HS-5 (cell line): ENCODE measurements around the gene FOXK2.

Experiments used
- DNase-seq: peaks from one replicate; pipeline ENCODE4 v3.0.0-alpha.2; 2012; ENCODE audit warnings: low read depth

FOXK2 gene

DNA sequence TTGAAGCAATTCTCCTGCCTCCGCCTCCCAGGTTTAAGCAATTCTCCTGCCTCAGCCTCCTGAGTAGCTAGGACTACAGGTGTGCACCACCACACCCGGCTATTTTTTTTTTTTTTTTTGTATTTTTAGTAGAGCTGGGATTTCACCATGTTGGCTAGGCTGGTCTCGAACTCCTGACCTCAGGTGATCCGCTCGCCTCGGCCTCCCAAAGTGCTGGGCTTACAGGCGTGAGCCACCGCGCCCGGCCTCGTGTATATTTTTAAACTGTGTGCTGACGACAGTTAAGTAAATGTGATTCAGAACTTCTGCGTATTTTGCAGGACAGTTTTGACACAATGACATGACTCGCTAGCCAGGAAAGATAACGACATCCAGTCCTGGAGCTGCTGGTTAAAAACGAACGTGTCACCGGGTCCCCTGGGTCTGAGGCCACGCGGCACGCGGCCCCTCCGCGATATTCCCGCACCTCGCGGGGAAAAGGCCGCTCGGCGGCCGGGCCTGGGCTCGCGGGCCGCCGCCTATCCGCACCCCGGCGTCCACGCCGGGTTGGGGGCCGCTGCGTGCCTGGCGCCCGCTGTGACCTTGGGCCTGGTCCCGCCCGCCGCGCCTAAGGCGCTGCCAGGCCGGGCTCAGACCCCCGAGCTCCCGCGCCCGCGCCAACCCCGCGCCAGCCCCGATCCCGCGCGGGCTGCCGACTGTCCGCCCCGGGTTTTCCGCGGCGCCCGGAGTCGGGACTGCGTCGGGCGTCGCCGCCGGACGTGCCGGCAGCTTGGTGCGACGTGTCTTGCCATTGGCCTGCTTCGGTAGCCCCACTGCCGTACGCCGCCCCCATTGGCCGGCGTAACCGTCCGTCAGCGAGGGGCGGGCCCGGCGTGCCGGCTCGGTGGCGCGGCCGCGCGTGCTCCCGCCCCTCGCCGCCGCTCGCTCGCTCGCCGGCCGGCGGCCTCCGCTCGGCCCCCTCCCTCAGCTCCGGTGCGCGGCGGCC is at the start of gene FOXK2:
Gene FOXK2 (plus strand): TSS at position 907 of the 985 bp plus-strand sequence. CDS start 157 bp downstream, outside the sequence.
- no peak for DNase-seq

DNA sequence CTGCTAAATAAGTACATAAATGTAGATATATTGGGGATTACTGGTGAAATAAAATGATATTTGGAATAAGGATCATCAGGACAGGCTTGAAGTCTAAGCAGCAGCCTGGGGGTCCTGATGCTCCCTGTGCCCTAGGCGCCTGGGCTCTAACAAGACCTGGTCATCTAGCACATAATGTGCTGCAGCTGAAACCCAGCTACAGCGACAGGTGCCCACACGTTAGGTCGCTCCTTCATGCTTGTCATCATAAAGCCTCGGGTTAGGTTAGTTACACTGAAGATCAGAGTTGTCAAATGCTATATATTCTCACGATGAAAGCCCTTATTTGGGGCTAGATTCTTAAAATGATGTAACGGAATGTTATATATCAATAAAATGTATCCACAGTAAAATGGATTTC is 49.5 kb upstream of the FOXK2 start:
- DNase-seq = no peak

DNA sequence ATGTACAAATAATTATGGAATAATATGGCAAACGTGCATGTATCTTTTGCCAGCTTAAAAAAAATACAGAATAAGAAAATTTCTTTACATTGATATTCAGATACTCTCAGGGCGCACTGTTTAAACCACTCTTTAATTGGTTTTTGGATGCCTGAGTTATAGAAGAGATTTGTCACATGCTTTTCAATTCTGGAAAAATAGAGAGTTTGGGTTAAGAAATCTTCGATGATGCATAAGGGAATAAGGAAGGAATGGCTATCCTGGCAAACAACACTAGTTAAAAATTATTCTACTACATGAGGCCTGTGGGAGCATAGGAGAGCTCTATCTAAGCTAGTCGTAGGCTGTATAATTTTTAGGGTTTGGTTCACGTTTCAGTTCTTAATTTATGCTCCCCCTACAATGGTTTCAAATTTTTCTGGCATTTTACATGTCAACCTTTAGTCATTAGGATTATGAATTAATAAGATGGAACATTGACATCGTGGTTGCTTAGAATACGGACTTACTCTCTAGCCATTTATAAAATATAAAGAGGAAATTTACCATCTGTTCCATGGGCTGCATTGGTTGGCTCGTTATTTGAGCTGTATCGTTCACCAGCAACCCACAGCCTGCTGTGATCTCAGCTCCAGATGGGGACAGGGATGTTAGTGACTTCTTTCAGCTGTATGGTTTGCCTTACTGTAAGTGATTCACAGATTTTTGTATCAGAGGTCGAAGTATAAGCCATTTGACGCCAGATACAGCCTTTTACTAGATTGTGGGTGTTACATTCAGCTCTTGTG is 45.1 kb upstream of the FOXK2 start:
- no peak for DNase-seq

DNA sequence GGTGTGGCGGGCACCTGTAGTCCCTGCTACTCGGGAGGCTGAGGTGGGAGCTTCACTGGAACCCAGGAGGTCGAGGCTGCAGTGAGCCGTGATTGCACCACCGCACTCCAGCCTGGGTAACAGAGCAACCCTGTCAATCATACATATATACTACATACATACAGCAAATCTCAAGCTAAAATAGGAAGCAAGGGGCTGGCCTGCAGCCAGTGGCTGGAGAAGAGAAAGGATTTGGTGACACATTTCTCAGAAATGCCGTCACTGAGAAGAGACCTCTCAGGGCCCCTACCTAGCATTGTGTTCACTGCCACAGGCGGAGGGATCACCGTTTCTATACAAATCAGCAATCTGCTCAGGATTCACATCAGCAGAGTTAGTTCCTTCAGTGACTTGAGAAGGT is 44.1 kb upstream of the FOXK2 start:
- DNase-seq = no peak

DNA sequence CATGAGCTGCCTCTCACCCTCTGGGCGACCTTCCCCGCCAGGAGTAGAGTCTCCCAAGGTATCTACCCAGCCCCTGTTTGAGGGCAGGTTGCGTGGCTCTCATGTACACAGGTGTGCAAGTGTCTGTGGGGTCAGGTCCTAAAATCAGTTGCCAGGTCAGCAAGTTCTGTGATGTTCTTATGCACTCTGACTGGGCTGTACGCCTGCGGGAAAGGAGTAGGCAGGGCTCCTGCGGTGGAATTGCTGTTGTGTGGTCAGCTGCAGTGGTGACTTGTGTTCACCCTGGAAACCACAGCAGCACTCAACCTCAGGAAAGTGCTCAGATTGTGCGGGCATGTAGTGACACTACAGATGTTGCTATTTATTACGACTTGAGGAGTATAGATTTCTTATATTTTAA is 41.6 kb upstream of the FOXK2 start:
- DNase-seq = no peak

DNA sequence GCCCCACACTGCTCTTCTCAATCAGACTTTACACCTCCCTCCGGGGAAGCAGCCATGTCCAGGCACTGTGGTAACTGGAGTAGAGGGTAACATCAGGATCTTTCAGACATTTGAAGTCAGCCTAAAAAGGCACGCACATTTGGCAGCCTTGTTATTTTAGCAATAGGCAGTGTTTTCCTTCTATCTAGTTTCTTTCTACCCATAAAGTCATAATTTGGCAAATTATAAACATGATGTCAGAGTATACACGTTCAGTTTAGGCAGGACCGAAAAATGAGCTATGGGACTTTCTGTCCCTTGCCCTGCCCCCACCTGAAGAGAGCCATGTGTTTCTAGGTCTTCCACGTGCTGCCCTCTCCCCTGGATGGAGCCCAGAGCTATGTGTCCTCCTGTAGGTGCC is 39.9 kb upstream of the FOXK2 start:
- no peak for DNase-seq

DNA sequence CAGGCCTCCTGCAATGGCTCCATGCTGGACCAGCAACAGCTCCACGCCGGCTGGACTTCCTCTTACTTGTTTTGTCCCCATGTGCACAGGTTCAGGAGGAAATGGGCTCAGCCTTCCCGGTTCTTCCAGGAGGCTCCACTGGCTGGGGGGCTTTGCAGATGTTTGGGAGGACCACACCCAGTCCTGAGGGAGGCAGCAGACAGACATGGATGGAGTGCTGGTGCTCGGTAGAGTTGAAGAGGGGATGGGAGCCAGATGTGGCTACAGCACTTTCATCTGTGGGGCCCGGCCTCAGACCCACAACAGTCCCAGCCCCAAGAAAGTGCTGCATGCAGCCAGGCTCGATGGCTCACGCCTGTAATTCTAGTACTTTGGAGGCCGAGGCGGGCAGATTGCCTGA is 39.2 kb upstream of the FOXK2 start:
- DNase-seq = no peak

DNA sequence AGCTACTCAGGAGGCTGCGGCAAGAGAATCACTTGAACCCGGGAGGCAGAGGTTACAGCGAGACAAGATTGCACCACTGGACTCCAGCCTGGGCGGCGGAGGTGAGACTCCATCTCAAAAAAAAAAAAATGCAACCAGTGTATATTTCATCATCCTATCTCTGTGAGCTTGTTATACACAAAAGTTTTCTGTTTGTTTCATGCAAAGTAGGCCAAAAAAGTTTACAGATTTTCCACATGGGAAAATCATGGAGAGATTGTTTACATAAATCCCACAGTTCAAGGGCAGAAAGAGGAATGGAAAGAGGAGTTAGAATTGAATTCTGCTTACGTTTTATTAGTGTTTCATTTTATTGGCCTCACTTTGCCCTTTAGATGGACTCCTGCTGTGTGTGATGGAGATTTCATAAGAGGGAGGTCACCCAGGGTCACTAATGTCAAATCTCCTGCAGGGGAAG is 36.3 kb upstream of the FOXK2 start:
- DNase-seq = no peak

DNA sequence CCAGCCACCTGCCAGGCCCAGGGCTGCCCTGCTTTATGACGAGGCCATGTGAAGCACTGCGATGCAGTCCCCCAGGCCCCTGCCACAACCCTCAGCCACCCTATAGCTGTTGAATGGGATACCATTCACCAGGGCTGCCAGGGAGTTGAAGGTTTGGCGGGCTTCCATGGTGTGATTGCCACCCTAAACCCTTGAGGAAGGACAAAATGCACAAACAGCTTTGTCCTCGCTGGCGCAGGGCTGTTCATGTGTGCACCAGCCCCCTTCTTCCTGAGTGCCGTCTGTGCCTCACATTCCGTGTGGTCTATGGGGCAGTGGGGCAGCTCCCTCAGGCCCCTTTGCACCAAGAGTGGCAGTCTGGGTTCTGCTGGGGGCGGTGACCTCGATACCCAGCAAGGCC is 35.7 kb upstream of the FOXK2 start:
- no peak for DNase-seq

DNA sequence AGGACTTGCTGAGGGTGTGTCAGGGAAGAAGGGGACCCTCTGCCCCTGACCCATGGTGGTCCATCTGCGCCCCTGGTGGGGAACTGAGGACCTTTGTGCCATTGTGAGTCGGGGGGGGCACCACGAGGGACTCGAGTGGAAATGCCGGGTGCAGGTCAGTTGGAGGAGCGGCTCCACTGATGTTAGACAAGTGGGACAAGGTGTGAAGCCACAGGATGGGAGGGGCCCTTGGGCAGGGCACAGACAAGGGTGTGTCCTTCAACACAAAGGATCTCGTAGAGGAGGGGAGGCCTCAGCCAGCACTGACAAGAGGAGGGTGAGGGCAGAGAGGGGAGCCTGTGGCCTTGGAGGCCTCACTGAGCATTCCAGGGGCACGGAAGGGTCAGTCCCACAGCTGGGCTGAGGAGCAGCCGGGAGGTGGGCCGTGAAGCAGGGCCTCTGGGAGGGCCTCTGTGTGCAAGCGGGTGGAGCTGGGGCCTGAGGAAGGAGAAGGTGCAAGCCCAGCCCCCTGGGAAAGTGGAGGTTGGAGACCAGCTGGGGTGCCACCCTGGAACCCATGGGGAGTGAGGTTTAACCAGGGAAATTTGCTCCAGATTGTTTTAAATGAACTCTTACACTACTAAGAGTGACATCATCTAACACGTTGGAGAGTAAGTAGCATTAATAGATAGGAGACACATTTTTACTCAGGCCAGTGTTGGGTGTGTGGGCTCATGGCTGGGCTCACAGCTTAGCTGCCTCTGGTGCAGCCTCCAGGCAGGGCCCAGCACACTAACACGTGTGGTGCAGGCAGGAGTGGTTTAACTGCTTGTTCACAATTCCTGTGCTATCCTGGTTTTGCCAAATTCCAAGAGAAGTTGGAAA is 33.1 kb upstream of the FOXK2 start:
- no peak for DNase-seq

DNA sequence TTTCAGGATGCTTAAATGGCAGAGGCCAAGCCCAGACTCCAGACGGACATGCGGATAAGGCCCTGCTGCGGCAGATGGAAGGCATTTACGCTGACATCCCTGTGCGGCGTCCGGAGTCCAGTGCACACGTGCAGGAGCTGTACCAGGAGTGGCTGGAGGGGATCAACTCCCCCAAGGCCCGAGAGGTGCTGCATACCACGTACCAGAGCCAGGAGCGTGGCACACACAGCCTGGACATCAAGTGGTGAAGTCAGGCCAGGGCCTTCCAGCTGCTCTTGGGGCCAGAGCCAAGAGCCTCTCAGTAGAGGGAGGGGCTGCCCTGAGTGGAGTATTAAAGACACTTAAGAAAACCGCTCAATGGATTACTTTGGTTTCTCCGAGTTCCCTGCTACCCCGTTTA is 31.6 kb upstream of the FOXK2 start:
- DNase-seq = no peak

DNA sequence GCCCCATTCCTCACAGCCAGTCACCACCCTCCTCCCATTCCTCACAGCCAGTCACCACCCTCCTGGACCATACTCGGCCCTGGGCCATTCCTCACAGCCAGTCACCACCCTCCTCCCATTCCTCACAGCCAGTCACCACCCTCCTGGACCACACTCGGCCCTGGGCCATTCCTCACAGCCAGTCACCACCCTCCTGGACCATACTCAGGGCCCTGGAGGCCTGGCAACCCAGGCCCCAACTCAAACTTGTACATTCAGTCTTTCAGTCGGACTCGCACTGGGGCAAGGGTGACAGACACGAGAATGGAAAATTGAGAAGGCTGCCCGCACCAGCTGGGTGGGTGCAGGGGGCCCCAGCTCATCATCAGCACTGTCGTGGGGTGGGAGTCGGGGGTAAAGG is 30.4 kb upstream of the FOXK2 start:
- DNase-seq = no peak

DNA sequence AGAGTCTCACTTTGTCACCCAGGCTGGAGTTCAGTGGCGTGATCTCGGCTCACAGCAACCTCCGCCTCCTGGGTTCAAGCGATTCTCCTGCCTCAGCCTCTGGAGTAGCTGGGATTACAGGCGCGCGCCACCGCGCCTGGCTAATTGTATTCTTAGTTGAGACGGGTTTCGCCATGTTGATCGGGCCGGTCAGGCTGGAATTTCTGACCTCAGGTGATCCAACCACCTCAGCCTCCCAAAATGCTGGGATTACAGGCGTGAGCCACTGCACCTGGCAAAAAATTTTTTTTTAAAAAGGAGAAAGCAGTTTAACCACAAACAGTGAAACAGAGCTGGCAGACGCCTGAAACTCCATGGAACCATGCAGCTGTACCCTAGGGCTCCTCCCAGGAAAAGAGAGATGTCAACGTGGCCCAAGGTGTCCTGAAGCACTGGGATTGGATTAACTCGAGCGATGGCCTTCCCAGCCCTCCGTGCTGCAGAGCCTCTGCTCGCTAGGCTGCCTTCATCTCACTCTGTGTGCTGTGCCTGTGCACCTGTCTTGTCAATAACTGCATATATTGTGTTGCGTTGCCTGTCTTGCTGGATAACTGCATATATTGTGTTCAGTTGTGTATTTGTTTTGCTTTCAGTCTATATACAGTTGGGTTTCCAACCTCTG is 29.6 kb upstream of the FOXK2 start:
- no peak for DNase-seq

DNA sequence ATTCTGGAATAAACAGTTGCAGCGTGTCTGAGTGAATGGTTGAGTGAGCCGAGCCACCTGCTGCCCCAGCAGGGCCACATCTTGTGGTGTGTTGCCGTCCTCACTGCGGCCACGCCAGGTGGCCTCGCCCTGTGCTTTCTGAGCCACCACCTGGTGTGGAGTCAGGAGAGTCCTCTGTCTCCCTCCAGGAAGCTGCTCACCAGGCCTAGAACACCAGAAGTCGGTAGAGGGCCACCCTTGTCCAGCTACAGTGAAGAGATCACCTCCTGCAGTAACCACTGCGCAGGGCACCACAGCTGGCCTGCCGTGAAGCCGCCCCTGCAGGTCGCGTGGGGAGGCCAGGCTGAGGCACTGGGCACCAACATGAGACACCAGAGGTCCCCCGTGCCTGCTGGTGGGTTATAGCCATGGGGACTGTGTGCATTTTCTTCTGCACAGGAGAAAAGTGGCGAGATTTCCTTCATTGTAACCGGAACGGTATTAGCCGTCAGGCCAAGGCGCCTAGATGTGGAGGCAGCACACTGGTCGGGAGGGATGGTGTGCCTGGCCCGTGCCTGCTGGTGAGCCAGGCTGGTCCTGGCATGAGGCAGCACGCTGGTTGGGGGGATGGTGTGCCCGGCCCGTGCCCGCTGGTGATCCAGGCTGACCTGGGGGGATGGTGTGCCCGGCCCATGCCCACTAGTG is 28.9 kb upstream of the FOXK2 start:
- no peak for DNase-seq

DNA sequence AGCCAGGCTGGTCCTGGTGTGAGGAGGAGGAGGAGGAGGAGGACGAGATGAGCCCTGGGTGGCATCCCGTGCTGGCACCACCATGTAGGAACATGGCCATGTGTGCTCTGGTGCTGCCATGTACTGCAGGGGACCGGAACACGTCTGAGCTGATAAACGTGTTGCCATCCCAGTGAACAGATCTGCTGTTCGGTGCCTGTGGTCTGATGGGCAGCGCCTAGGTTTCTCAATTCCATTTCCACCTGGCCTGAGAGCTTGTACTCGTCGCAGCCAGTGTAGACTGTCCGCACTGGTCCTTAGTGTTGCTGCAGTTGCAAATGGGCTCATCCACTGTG is 28.4 kb upstream of the FOXK2 start:
- no peak for DNase-seq

DNA sequence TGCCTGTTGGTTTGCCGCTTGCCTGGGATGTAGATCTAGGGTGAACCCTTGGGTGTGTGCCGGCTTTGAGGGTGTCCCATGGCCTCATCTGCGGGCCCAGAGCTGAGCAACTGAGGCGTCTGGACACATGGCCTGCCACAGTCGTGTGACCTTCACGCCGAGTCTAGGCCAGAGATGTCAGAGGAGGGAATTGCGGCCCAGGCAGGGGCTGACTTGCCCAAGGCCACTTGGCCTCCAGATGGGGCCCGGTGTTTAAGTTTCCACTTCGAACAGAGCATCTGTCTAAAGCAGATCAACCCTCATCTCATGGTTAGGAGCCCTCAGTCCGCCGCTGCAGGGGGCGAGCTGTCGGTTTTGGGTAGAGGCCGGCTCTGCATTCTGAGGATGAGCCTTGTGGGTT is 28.0 kb upstream of the FOXK2 start:
- DNase-seq = no peak

DNA sequence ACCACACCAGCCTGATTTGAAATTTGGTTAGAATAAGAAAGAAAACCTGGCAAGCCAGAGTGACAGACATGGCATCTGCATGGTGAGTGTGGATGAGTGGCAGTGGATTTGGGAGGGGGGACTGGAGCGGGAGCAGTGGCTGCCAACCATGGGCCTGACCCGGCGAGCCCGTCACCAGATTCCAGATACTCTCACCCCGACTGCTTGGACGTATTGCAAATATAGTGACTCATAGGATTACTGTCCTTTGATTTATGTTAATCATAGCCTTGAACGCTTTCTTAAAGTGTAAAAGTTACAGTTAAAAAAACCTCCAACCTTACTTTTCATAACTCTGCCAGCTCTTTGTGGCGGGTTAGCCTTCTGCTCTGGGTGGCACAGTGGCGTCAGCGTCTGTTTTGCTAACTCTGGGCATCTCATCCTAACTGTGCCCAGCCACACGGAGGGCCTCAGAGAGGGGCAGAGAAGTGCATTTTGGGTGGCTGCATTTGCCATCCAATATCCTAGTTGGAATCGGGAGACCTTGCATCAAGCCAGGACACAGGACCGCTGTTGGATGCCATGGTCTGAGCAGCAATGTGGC is 26.8 kb upstream of the FOXK2 start:
- peak; percentile 53 for DNase-seq

DNA sequence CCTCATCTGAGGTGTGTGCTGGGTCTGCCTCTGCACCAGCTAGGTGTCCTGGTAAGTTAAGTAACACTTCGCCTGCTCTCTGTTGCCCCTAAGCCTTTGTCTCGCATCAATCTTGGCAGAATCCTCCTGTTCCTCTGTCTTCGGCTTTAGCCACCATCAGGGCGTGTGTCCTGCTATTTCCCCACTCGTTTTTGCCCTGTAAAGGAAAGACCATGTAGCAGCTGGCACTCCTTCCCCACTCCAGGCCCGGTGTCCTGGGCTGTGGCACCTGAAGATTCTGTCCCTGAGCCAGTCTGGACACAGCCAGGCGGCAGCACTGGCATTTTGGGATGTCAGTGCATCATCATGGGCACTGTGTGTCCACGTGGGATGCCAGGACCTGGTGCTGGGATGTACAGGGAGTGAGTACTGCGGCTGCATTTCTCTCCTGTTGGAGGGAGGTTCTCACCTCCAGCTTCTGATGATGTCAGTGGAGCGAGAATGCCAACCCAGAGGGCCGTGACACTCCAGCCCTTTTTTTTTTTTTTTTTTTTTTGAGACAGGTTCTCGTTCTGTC is 26.2 kb upstream of the FOXK2 start:
- no peak for DNase-seq

DNA sequence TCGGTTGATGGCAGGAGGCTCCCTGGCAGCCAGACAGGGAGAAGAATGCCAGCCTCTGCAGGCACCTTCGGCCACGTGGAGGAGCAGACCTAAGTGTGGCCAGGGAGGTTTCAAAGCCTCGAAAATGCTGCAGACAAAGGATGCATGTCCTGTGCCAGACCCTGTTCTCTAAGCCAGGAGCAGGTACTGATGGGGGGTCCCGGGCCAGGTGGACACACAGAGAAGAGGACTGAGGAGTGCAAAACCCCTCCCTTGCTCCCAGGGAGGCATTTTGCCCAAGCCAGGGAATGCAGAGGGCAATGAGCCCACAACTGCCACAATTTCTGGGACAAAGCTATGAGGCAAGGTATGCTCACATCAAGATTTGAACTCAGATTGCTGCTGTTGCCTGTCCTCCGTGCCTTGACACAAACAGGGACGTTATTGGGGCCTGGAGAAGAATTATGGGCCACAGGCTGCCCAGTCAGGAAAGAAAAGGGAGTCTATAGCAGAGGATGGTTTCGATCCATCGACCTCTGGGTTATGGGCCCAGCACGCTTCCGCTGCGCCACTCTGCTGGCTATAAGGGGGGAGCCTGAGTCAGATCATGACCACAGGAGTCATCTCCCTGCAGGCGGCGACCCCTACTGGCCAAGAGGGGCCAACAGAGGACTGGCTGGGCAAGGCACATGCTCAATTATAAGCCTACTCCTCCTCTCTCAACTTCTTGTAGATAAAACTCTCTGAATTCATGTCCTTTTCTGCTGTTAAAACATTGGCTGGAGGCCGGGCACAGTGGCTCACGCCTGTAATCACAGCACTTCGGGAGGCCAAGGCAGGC is 25.1 kb upstream of the FOXK2 start:
- peak; percentile 93 for DNase-seq
